Vagina (tissue), 2 donors: Measurements from ENCODE around the gene DLX2. TPM values are rescaled to one million over a fixed set of nuclear protein-coding genes. Genes with fewer than 3 reads are reported as not detected.

Experiments used
- DNase-seq, 2 donors: peaks; one replicate each; pipeline ENCODE4 v3.0.0-alpha.2; 2017; ENCODE audit errors: extremely low spot score in 2 of 2
- H3K27ac ChIP-seq: fragments of 200-600 bp; sonication (generic); one replicate; pipeline ENCODE4 v1.5.1; 2019
- H3K27me3 ChIP-seq: fragments of 200-600 bp; sonication (generic); one replicate; pipeline ENCODE4 v1.5.1; 2019
- H3K36me3 ChIP-seq, 2 donors: fragments of 200-600 bp; sonication (generic); one replicate each; pipeline ENCODE4 v1.5.1; 2017 to 2019
- H3K4me1 ChIP-seq: fragments of 200-600 bp; sonication (generic); one replicate; pipeline ENCODE4 v1.5.1; 2019
- H3K4me3 ChIP-seq, 2 donors: fragments of 200-600 bp; sonication (generic); 1 replicate in 1 of 2; 2 replicates in 1 of 2; pipeline ENCODE4 v1.5.1; 2016 to 2019
- H3K9me3 ChIP-seq: fragments of 200-600 bp; sonication (generic); one replicate; pipeline ENCODE4 v1.5.1; 2019
- POLR2A ChIP-seq, 2 donors: fragments of 450-650 bp; IDR thresholded peaks; one replicate each; pipeline ENCODE4 v1.6.1; 2017; ENCODE audit warnings: antibody characterized with exemption in 2 of 2, mild to moderate bottlenecking in 2 of 2, moderate library complexity in 2 of 2
- POLR2AphosphoS5 ChIP-seq, 2 donors: sonication (generic); formaldehyde crosslinking; IDR thresholded peaks; one replicate each; pipeline ENCODE4 v1.9.0; 2017; ENCODE audit warnings: antibody characterized with exemption in 2 of 2, mild to moderate bottlenecking in 2 of 2, low read depth in 1 of 2; ENCODE audit not compliant: insufficient read depth in 1 of 2
- intact Hi-C: fragments of 100-400 bp; cut with DNase I; formaldehyde crosslinking; loops from one replicate; pipeline ENCODE4 v1.15.1; 2023
- total RNA-seq: library from RNA; depleted of rRNA; stranded (reverse); fragments of >200 nt; gene quantifications from one replicate; pipeline ENCODE4 v1.2.3, GENCODE V29; 2016
- TF ChIP-seq, protein P1 (sequence below), 3 experiments: fragments of 450-650 bp in 2 of 3; fragments of 200-600 bp in 1 of 3; sonication (generic) in 1 of 3; IDR thresholded peaks; one replicate each; pipeline ENCODE4 v1.5.1; 2017 to 2019; ENCODE audit warnings: antibody characterized with exemption in 3 of 3, mild to moderate bottlenecking in 2 of 3, moderate library complexity in 2 of 3

The DLX2 gene
- total RNA-seq, 1 donor from 2014 or later, result not detected

DNA sequence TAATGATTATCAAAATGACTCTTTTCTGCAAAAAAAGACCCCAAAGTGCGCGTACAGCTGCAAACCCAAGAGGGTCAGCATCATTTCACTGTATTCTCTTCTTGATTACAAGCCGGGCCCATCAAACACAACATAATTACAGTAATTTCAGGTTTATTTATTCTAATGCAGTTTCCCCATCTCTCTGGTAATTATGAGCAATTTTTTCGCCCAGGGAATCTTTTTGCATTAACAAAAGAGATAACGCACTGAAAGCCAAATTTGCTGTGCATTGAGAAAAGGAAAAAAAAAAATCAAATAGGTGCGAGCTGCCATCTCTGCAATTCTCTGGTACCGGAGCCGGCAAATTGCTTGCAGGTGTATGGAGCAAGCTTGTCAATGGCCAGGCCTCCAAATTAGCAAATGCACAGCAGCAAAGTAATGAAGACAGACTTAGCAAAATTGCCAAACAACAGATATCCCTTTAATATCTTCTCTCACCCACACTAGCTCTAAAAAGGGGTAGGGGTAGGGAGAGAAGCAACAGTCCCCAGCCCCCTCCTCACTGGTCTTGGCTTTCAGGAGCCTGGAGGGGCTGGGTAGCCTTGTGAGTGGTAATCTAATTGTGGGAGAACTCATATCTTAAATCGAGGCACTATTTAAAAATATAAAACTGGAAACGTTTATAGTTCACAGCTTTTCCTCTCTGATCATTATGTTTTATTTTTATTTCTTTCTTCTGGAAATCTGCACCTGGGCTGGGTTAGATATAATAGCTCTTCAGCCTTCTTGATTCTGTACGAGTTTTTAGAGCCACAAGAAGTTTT is 10.7 kb downstream of the DLX2 start:
- DNase-seq, result no peak
- no peak overlapping the region for H3K27ac ChIP-seq
- peaks cover 28% of the 10 kb centered on the region for H3K4me1 ChIP-seq

GRCh38 chr2:172091000-172091641 is 11.6 kb downstream of the DLX2 start:
- no peak for DNase-seq
- peaks cover 28% of the 10 kb centered on the region for H3K4me1 ChIP-seq
- H3K4me3 ChIP-seq, result no peak overlapping the region
- intact Hi-C loops, result no loop called here
- H3K27me3 ChIP-seq, result peaks cover 60% of the 10 kb centered on the region
- TF ChIP-seq POLR2A (IDR thresholded peaks at IDR 0.05) (no peak), POLR2AphosphoS5 (IDR thresholded peaks at IDR 0.05; ENCODE audit: insufficient read depth in 1 of 2, low read depth in 1 of 2) (no peak)
- TF ChIP-seq, protein P1, sequence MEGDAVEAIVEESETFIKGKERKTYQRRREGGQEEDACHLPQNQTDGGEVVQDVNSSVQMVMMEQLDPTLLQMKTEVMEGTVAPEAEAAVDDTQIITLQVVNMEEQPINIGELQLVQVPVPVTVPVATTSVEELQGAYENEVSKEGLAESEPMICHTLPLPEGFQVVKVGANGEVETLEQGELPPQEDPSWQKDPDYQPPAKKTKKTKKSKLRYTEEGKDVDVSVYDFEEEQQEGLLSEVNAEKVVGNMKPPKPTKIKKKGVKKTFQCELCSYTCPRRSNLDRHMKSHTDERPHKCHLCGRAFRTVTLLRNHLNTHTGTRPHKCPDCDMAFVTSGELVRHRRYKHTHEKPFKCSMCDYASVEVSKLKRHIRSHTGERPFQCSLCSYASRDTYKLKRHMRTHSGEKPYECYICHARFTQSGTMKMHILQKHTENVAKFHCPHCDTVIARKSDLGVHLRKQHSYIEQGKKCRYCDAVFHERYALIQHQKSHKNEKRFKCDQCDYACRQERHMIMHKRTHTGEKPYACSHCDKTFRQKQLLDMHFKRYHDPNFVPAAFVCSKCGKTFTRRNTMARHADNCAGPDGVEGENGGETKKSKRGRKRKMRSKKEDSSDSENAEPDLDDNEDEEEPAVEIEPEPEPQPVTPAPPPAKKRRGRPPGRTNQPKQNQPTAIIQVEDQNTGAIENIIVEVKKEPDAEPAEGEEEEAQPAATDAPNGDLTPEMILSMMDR (IDR thresholded peaks at IDR 0.05), result no peak
- H3K27ac ChIP-seq, result no peak overlapping the region
- no peaks in the 10 kb centered on the region for H3K9me3 ChIP-seq
- no peaks in the 10 kb centered on the region for H3K36me3 ChIP-seq

More for the DNA sequence above, 10.7 kb downstream of the DLX2 start:
- Histone ChIP-seq H3K4me3 (no peak overlapping the region), H3K27me3 (peaks cover 61% of the 10 kb centered on the region), H3K36me3 (no peaks in the 10 kb centered on the region), H3K9me3 (no peaks in the 10 kb centered on the region)
- TF ChIP-seq, protein P1 (IDR thresholded peaks at IDR 0.05), result no peak
- TF ChIP-seq POLR2A (IDR thresholded peaks at IDR 0.05) (no peak), POLR2AphosphoS5 (IDR thresholded peaks at IDR 0.05; ENCODE audit: insufficient read depth in 1 of 2, low read depth in 1 of 2) (no peak)
- intact Hi-C loops, result no loop called here

- Histone ChIP-seq H3K4me3 (no peak overlapping the region), H3K36me3 (no peaks in the 10 kb centered on the region), H3K27me3 (peaks cover 53% of the 10 kb centered on the region), H3K9me3 (no peaks in the 10 kb centered on the region), H3K4me1 (peaks cover 28% of the 10 kb centered on the region), H3K27ac (no peak overlapping the region)
- intact Hi-C loops, result no loop called here
- DNase-seq, result no peak
- TF ChIP-seq POLR2A (IDR thresholded peaks at IDR 0.05), result no peak
- TF ChIP-seq POLR2AphosphoS5 (IDR thresholded peaks at IDR 0.05; ENCODE audit: insufficient read depth in 1 of 2, low read depth in 1 of 2), result no peak
- TF ChIP-seq, protein P1 (IDR thresholded peaks at IDR 0.05), result no peak
Measured at GRCh38 chr2:172090044-172090961, 12.4 kb downstream of the DLX2 start.

- peaks cover 28% of the 10 kb centered on the region for H3K4me1 ChIP-seq
- no peaks in the 10 kb centered on the region for H3K9me3 ChIP-seq
- peaks cover 51% of the 10 kb centered on the region for H3K27me3 ChIP-seq
- H3K36me3 ChIP-seq, result no peaks in the 10 kb centered on the region
- H3K4me3 ChIP-seq, result no peak overlapping the region
- TF ChIP-seq POLR2A (IDR thresholded peaks at IDR 0.05) (no peak), POLR2AphosphoS5 (IDR thresholded peaks at IDR 0.05; ENCODE audit: insufficient read depth in 1 of 2, low read depth in 1 of 2) (no peak)
- TF ChIP-seq, protein P1 (IDR thresholded peaks at IDR 0.05), result no peak
- no peak for DNase-seq
- intact Hi-C loops, result no loop called here
- H3K27ac ChIP-seq, result no peak overlapping the region
Measured at GRCh38 chr2:172089633-172090032, 13.1 kb downstream of the DLX2 start.
